Endodermal cell (in vitro differentiated cells): ENCODE data around the gene TPX2. TPM values are rescaled to one million over a fixed set of nuclear protein-coding genes. Genes with fewer than 3 reads are reported as not detected.
A peak's percentile ranks its signal among the peaks of the same experiment; 100 is the strongest.

Experiments used
- DNase-seq: peaks from one replicate; pipeline ENCODE4 v3.0.0-alpha.2; 2017
- H3K27ac ChIP-seq: 2 replicates; pipeline ENCODE4 v1.5.1; 2013; ENCODE audit warnings: mild to moderate bottlenecking, low read depth, low read length, moderate library complexity
- H3K27me3 ChIP-seq: 2 replicates; pipeline ENCODE4 v1.6.1; 2013; ENCODE audit warnings: mild to moderate bottlenecking, low read length, moderate library complexity; ENCODE audit not compliant: insufficient read depth, control insufficient read depth, poor library complexity, severe bottlenecking
- H3K36me3 ChIP-seq: 2 replicates; pipeline ENCODE4 v1.7.0; 2013; ENCODE audit warnings: mild to moderate bottlenecking, low read length, moderate library complexity; ENCODE audit not compliant: control insufficient read depth, insufficient read depth
- H3K4me1 ChIP-seq: one replicate; pipeline ENCODE4 v1.7.0; 2013; ENCODE audit warnings: low read length; ENCODE audit not compliant: control insufficient read depth, insufficient read depth
- H3K4me3 ChIP-seq: 2 replicates; pipeline ENCODE4 v1.5.1; 2013; ENCODE audit warnings: mild to moderate bottlenecking, low read length, moderate library complexity
- H3K9ac ChIP-seq: 2 replicates; pipeline ENCODE4 v1.6.1; 2013; ENCODE audit warnings: mild to moderate bottlenecking, low read length, moderate library complexity; ENCODE audit not compliant: poor library complexity, severe bottlenecking; ENCODE audit errors: extremely low read depth
- H3K9me3 ChIP-seq: 2 replicates; pipeline ENCODE4 v1.6.1; 2013; ENCODE audit warnings: mild to moderate bottlenecking, low read length, moderate library complexity; ENCODE audit not compliant: control insufficient read depth
- H3K27ac Mint-ChIP-seq: 2 replicates; pipeline ENCODE4 v1.8.0; 2020; ENCODE audit warnings: mixed read lengths
- H3K27me3 Mint-ChIP-seq: 2 replicates; pipeline ENCODE4 v1.8.0; 2021; ENCODE audit warnings: mild to moderate bottlenecking, mixed read lengths; ENCODE audit not compliant: insufficient read depth
- H3K36me3 Mint-ChIP-seq: 2 replicates; pipeline ENCODE4 v1.8.0; 2020; ENCODE audit warnings: low read depth, mixed read lengths
- H3K4me1 Mint-ChIP-seq: 2 replicates; pipeline ENCODE4 v1.8.0; 2020; ENCODE audit warnings: mixed read lengths
- H3K4me3 Mint-ChIP-seq: 2 replicates; pipeline ENCODE4 v1.8.0; 2020; ENCODE audit warnings: mild to moderate bottlenecking, moderate library complexity, mixed read lengths
- H3K9me3 Mint-ChIP-seq: 2 replicates; pipeline ENCODE4 v1.8.0; 2020; ENCODE audit warnings: mild to moderate bottlenecking, mixed read lengths
- CTCF ChIP-seq: fragments of 200-600 bp; sonication (generic); conservative IDR thresholded peaks from 2 replicates; pipeline ENCODE4 v1.5.0; 2021; ENCODE audit warnings: antibody characterized with exemption, mild to moderate bottlenecking
- WGBS, 2 experiments: methylation state at CpG; one replicate each; pipeline versions ENCODE4 v1.1.5 to v1.1.7; 2013; ENCODE audit warnings: missing lambda C conversion rate in 2 of 2, mixed read lengths in 1 of 2; ENCODE audit not compliant: insufficient coverage in 1 of 2, insufficient read length in 1 of 2; 5-methylcytosine and 5-hydroxymethylcytosine counted together
- total RNA-seq, 2 donors: library from RNA; stranded (reverse); fragmentation: NEBNext Ultra II Directional in 1 of 2; extraction: Animal tissue kit (Norgen Biotek cat#: 25700) in 1 of 2; gene quantifications; 2 replicates in 1 of 2; 3 replicates in 1 of 2; pipeline ENCODE4 v1.2.1, GENCODE V29; 2021

Gene TPX2
- total RNA-seq, 2 donors from 2014 or later, result 108 to 118 TPM

- Mint-ChIP-seq H3K4me1 (peaks cover 9% of the 10 kb centered on the region), H3K36me3 (peaks cover 61% of the 10 kb centered on the region), H3K27ac (peak overlapping the region; percentile 23), H3K4me3 (no peak overlapping the region), H3K9me3 (no peaks in the 10 kb centered on the region), H3K27me3 (no peaks in the 10 kb centered on the region)
- H3K4me1 ChIP-seq, result no peaks in the 10 kb centered on the region
- H3K4me3 ChIP-seq, result no peak overlapping the region
- DNase-seq, result no peak
- H3K9ac ChIP-seq, result no peak overlapping the region
- WGBS, 2 experiments, result 83 to 95% methylated on average over 3 to 4 of the region's 4 CpGs
- H3K36me3 ChIP-seq, result peaks cover 49% of the 10 kb centered on the region
- TF ChIP-seq CTCF, result no peak
- H3K9me3 ChIP-seq, result no peaks in the 10 kb centered on the region
- no peaks in the 10 kb centered on the region for H3K27me3 ChIP-seq
- H3K27ac ChIP-seq, result no peak overlapping the region
Measured at GRCh38 chr20:31758521-31758920, 19.4 kb downstream of the TPX2 start.

GRCh38 chr20:31758991-31759390, 19.9 kb downstream of the TPX2 start:
- Histone ChIP-seq H3K4me1 (no peaks in the 10 kb centered on the region), H3K4me3 (no peak overlapping the region), H3K9ac (no peak overlapping the region), H3K27ac (no peak overlapping the region), H3K27me3 (no peaks in the 10 kb centered on the region), H3K36me3 (peaks cover 49% of the 10 kb centered on the region), H3K9me3 (no peaks in the 10 kb centered on the region)
- no peaks in the 10 kb centered on the region for H3K27me3 Mint-ChIP-seq
- no peak overlapping the region for H3K4me3 Mint-ChIP-seq
- peaks cover 9% of the 10 kb centered on the region for H3K4me1 Mint-ChIP-seq
- no peaks in the 10 kb centered on the region for H3K9me3 Mint-ChIP-seq
- DNase-seq, result no peak
- no peak overlapping the region for H3K27ac Mint-ChIP-seq
- no peak for TF ChIP-seq CTCF
- H3K36me3 Mint-ChIP-seq, result peaks cover 59% of the 10 kb centered on the region

- no peaks in the 10 kb centered on the region for H3K4me1 ChIP-seq
- no peak overlapping the region for H3K27ac ChIP-seq
- 83 to 86% methylated on average over 1 to 2 of the region's 2 CpGs for WGBS, 2 experiments
- peak overlapping the region; percentile 6 for H3K27ac Mint-ChIP-seq
- peaks cover 66% of the 10 kb centered on the region for H3K36me3 Mint-ChIP-seq
- H3K4me1 Mint-ChIP-seq, result peaks cover 9% of the 10 kb centered on the region
- no peaks in the 10 kb centered on the region for H3K9me3 ChIP-seq
- TF ChIP-seq CTCF, result no peak
- H3K27me3 Mint-ChIP-seq, result no peaks in the 10 kb centered on the region
- peaks cover 55% of the 10 kb centered on the region for H3K36me3 ChIP-seq
- no peak overlapping the region for H3K9ac ChIP-seq
- H3K27me3 ChIP-seq, result no peaks in the 10 kb centered on the region
- no peak for DNase-seq
- no peak overlapping the region for H3K4me3 Mint-ChIP-seq
- H3K4me3 ChIP-seq, result no peak overlapping the region
- no peaks in the 10 kb centered on the region for H3K9me3 Mint-ChIP-seq
Measured at GRCh38 chr20:31759836-31760518, 20.9 kb downstream of the TPX2 start.
